ENCODE measurements around the gene TOB1. TPM values are rescaled to one million over a fixed set of nuclear protein-coding genes. Genes with fewer than 3 reads are reported as not detected.
A peak's percentile ranks its signal among the peaks of the same experiment; 100 is the strongest.

Gene TOB1
- total RNA-seq, 1 donor from 2014 or later, result 78.7 TPM

DNA sequence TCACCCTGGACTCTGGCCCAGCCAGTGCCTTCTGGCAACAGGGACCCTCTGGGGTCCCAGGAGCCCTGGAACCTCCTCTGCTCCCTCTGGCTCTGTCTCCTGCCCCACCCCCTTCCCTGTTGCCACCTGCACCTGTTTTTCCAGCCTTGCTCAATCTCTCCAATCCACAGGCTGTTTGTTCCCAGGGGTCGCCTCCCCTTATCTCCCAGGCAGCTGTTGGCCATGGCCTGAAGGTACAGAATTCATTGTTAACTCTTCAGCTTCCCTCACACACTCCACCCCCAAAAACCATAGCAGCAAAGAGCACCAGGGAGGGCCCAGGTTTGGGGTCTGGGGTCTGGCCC, 39.3 kb upstream of the TOB1 start:
- Mint-ChIP-seq H3K4me3 (ENCODE audit: unreplicated experiment) (peak overlapping the region; percentile 45), H3K27ac (ENCODE audit: unreplicated experiment) (peak overlapping the region; percentile 12), H3K27me3 (ENCODE audit: unreplicated experiment) (peaks cover 7% of the 10 kb centered on the region), H3K4me1 (ENCODE audit: low read depth, unreplicated experiment) (peaks cover 19% of the 10 kb centered on the region), H3K9me3 (ENCODE audit: unreplicated experiment) (peaks cover 2% of the 10 kb centered on the region), H3K36me3 (ENCODE audit: unreplicated experiment) (no peaks in the 10 kb centered on the region)
- peak; percentile 30 for DNase-seq
- TF ChIP-seq, protein P1, sequence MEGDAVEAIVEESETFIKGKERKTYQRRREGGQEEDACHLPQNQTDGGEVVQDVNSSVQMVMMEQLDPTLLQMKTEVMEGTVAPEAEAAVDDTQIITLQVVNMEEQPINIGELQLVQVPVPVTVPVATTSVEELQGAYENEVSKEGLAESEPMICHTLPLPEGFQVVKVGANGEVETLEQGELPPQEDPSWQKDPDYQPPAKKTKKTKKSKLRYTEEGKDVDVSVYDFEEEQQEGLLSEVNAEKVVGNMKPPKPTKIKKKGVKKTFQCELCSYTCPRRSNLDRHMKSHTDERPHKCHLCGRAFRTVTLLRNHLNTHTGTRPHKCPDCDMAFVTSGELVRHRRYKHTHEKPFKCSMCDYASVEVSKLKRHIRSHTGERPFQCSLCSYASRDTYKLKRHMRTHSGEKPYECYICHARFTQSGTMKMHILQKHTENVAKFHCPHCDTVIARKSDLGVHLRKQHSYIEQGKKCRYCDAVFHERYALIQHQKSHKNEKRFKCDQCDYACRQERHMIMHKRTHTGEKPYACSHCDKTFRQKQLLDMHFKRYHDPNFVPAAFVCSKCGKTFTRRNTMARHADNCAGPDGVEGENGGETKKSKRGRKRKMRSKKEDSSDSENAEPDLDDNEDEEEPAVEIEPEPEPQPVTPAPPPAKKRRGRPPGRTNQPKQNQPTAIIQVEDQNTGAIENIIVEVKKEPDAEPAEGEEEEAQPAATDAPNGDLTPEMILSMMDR (IDR thresholded peaks at IDR 0.05; ENCODE audit: partially characterized antibody, unreplicated experiment), result no peak

DNA sequence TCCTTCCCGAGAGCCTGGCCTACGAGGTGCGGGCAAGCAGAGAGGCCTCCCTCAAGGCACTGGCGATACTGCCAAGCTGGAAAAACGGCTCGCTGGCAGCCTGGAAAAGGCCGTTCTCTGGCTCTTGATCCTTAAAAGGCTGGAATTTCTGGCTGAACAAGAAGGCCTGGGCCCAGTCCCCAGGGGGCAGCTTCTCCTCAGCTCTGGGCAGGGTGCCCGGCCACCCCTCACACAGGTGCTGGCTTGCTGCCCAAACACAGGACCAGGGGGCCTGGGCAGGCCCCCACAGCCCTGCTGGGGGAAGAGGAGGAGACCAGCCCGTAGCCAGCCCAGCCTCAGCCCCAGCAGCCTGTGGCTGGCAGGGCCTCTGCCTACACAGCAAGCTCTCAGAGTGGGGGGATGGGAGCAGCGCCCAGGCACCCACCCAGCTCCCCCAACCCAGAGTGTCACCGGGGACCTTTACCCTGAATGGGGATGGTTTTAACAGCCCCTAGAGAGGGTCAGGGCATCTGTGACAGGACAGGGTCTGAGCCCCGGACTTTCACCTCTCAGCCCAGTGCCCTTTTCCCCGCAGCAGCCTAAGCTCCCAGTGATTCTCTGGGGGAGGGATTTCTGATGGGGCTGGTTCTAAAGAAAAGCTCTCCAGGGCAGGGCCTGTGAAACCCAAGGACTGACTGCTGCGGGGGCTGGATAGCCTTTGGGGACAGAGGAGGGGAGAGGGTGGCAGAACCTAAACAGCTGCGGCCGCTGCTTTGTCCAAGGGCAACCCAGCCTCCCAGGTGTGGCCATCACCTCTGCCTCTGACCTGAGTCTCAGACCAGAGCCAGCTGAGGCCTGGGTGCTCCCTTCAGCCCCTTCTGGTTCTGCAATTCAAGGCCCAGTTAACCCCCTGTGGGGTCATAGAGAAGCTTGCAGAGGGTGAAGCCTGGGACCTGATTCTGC, 38.6 kb upstream of the TOB1 start:
- no peak overlapping the region for H3K27ac Mint-ChIP-seq (ENCODE audit: unreplicated experiment)
- H3K36me3 Mint-ChIP-seq (ENCODE audit: unreplicated experiment), result no peaks in the 10 kb centered on the region
- H3K4me3 Mint-ChIP-seq (ENCODE audit: unreplicated experiment), result no peak overlapping the region
- TF ChIP-seq, protein P1 (IDR thresholded peaks at IDR 0.05; ENCODE audit: partially characterized antibody, unreplicated experiment), result no peak
- H3K9me3 Mint-ChIP-seq (ENCODE audit: unreplicated experiment), result peaks cover 2% of the 10 kb centered on the region
- H3K27me3 Mint-ChIP-seq (ENCODE audit: unreplicated experiment), result peaks cover 7% of the 10 kb centered on the region
- DNase-seq, result no peak
- H3K4me1 Mint-ChIP-seq (ENCODE audit: low read depth, unreplicated experiment), result peaks cover 19% of the 10 kb centered on the region

DNA sequence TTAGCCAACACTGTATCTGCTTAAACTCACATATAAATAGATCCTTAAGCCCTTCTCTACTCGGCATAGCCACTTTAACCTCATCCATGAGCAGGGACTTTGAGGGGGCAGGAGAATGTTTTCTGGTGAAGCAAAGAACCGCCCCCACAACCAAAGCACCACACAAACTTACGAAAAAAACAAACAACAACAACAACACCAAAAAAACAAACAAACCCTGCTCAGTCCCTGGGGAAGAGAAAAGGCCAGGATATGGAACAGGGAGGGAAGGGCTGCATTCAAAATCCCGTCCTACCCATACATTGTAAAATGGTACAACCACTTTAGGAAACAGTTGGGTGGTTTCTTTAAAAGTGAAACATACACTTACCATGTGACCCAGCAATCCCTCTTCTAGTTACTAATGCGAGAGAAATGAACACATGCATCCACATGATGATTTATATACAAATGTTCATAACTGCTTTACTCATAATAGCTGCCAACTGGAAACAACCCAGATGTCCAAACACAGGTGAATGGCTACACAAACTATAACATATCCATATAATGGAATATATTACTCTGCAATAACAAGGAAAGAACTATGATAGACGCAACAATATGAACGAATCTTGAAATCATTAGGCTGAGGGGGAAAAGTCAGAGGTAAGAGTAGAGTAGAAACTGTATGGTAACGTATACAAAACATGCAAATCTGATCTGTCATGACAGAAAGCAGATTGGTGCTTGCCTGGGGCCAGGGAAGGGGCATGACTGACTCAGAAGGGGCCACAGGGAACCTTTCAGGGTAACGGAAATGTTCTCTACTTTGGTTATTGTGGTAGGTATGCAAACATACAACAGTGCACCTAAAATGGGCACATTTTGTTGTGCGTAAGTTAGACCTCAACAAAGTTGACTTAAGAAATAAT, 37.7 kb upstream of the TOB1 start:
- Mint-ChIP-seq H3K27me3 (ENCODE audit: unreplicated experiment) (peaks cover 7% of the 10 kb centered on the region), H3K36me3 (ENCODE audit: unreplicated experiment) (no peaks in the 10 kb centered on the region), H3K4me1 (ENCODE audit: low read depth, unreplicated experiment) (peaks cover 19% of the 10 kb centered on the region), H3K4me3 (ENCODE audit: unreplicated experiment) (no peak overlapping the region), H3K9me3 (ENCODE audit: unreplicated experiment) (peaks cover 2% of the 10 kb centered on the region), H3K27ac (ENCODE audit: unreplicated experiment) (peak overlapping the region; percentile 3)
- TF ChIP-seq, protein P1 (IDR thresholded peaks at IDR 0.05; ENCODE audit: partially characterized antibody, unreplicated experiment), result no peak
- DNase-seq, result no peak

DNA sequence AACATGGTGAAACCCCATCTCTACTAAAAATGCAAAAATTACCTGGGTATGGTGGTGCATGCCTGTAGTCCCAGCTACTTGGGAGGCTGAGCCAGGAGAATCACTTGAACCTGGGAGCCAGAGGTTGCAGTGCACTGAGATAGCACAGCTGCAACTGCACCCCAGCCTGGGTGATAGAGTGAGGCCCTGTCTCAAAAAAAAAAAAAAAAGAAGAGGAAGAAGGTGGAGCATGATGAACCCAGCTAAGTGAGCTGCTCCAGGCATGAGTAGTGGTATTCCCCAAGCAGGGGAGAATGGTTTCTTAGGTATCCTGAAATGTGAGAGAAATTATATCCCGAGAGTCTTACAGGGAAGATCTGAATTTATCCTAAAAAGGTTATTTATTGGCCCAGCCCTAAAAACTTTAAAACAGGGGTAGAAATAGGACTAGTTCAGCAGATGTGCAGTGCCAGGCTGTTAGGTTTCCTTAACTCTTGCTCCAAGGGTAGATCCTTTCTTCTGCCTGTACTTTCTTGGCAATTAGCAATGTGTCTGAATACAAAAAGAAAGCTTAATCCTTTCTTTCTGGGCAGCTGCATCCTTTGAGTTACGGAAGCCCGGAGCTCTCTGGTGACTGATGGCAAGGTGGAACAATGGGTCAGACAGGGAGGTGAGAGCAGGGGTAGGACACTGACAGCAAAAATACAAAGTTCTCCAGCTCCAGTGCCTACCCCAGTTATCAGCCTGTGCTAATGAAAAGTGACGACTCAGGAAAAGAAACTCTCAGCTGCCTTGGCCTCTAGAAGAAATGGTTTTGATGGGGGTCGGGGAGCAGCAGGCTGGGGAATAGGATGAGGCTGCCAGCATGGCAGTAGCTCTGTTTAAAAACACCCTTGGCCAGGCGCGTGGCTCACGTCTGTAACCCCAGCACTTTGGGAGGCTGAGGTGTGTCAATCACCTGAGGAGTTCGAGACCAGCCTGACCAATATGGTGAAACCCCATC, 36.5 kb upstream of the TOB1 start:
- no peak overlapping the region for H3K27ac Mint-ChIP-seq (ENCODE audit: unreplicated experiment)
- no peaks in the 10 kb centered on the region for H3K36me3 Mint-ChIP-seq (ENCODE audit: unreplicated experiment)
- DNase-seq, result no peak
- peaks cover 5% of the 10 kb centered on the region for H3K9me3 Mint-ChIP-seq (ENCODE audit: unreplicated experiment)
- H3K4me3 Mint-ChIP-seq (ENCODE audit: unreplicated experiment), result no peak overlapping the region
- peaks cover 18% of the 10 kb centered on the region for H3K4me1 Mint-ChIP-seq (ENCODE audit: low read depth, unreplicated experiment)
- H3K27me3 Mint-ChIP-seq (ENCODE audit: unreplicated experiment), result peaks cover 5% of the 10 kb centered on the region
- TF ChIP-seq, protein P1 (IDR thresholded peaks at IDR 0.05; ENCODE audit: partially characterized antibody, unreplicated experiment), result no peak

Measured in glutamatergic neuron (in vitro differentiated cells).